B cell (primary cell): ENCODE measurements around the gene XPO6. TPM values are rescaled to one million over a fixed set of nuclear protein-coding genes. Genes with fewer than 3 reads are reported as not detected.

Experiments used
- ATAC-seq: fragments of 200-7000 bp; cut with Tn5 transposase; one replicate; pipeline ENCODE4 v1.10.0; 2021; ENCODE audit warnings: low read depth, mild to moderate bottlenecking, moderate number of reproducible peaks, moderate library complexity
- CTCF ChIA-PET: fragments of 350-600 bp; sonication (Branson Sonifier 250); formaldehyde crosslinking; loops from one replicate; lab custom pipeline; 2021; ENCODE audit warnings: antibody characterized with exemption, inconsistent platforms; lab: Charles Lee
- POLR2A ChIA-PET: fragments of 350-600 bp; sonication (Branson Sonifier 250); formaldehyde crosslinking; loops from one replicate; lab custom pipeline; 2021; ENCODE audit warnings: antibody characterized with exemption; lab: Charles Lee
- DNase-seq: peaks from one replicate; pipeline ENCODE4 v3.0.0; 2013
- H2AFZ ChIP-seq: 2 replicates; pipeline ENCODE4 v1.6.1; 2012; ENCODE audit warnings: mild to moderate bottlenecking, low read depth, low read length; ENCODE audit not compliant: insufficient read depth, poor library complexity, severe bottlenecking
- H3K27ac ChIP-seq, 2 donors: 1 replicate in 1 of 2; 2 replicates in 1 of 2; pipeline ENCODE4 v1.5.1; 2012 to 2013; ENCODE audit warnings: low read length in 2 of 2, mild to moderate bottlenecking in 2 of 2, moderate library complexity in 1 of 2
- H3K27me3 ChIP-seq, 4 experiments: fragments of 200-600 bp in 1 of 4; sonication (generic) in 1 of 4; replicated peaks in 1 of 4; 1 replicate in 2 of 4; 2 replicates in 2 of 4; pipeline versions ENCODE4 v1.6.1 to v1.7.0; 2013 to 2016; ENCODE audit warnings: low read length in 3 of 4, mild to moderate bottlenecking in 2 of 4, mixed read lengths in 1 of 4, moderate library complexity in 1 of 4; ENCODE audit not compliant: insufficient read depth in 4 of 4, control insufficient read depth in 3 of 4; ENCODE audit errors: control extremely low read depth in 1 of 4
- H3K36me3 ChIP-seq, 2 experiments: replicated peaks in 1 of 2; 1 replicate in 1 of 2; 2 replicates in 1 of 2; pipeline versions ENCODE4 v1.6.1 to v1.7.1; 2013; ENCODE audit warnings: low read length in 1 of 2; ENCODE audit not compliant: insufficient read depth in 2 of 2, control insufficient read depth in 1 of 2; ENCODE audit errors: control extremely low read depth in 1 of 2, extremely low read depth in 1 of 2
- H3K4me1 ChIP-seq, 2 donors: fragments of 200-600 bp in 1 of 2; sonication (generic) in 1 of 2; 1 replicate in 1 of 2; 2 replicates in 1 of 2; pipeline versions ENCODE4 v1.5.1 to v1.6.1; 2013 to 2017; ENCODE audit warnings: low read length in 2 of 2; ENCODE audit not compliant: control insufficient read depth in 2 of 2, insufficient read depth in 2 of 2
- H3K4me2 ChIP-seq: replicated peaks from 2 replicates; pipeline ENCODE3; 2012; ENCODE audit warnings: mild to moderate bottlenecking, low read depth, low read length; ENCODE audit not compliant: poor library complexity, severe bottlenecking
- H3K4me3 ChIP-seq, 5 experiments: fragments of 200-600 bp in 1 of 5; sonication (generic) in 1 of 5; 1 replicate in 3 of 5; 2 replicates in 2 of 5; pipeline versions ENCODE4 v1.5.1 to v1.7.0; 2011 to 2016; ENCODE audit warnings: low read length in 4 of 5, mild to moderate bottlenecking in 4 of 5, low read depth in 2 of 5, control low read depth in 1 of 5, moderate library complexity in 1 of 5; ENCODE audit not compliant: insufficient read depth in 1 of 5; ENCODE audit errors: control extremely low read depth in 1 of 5, extremely low read depth in 1 of 5
- H3K79me2 ChIP-seq: fragments of 200-600 bp; sonication (generic); one replicate; pipeline ENCODE4 v1.6.0; 2016; ENCODE audit warnings: low read length; ENCODE audit not compliant: control insufficient read depth, insufficient read depth
- H3K9ac ChIP-seq: fragments of 200-600 bp; sonication (generic); 2 replicates; pipeline ENCODE4 v1.6.1; 2017; ENCODE audit warnings: mild to moderate bottlenecking, low read length, moderate library complexity
- H3K9me3 ChIP-seq, 3 donors: one replicate each; pipeline versions ENCODE4 v1.6.1 to v1.7.1; 2013; ENCODE audit warnings: low read length in 2 of 3; ENCODE audit not compliant: control insufficient read depth in 2 of 3, insufficient read depth in 1 of 3; ENCODE audit errors: control extremely low read depth in 1 of 3
- H4K20me1 ChIP-seq: 2 replicates; pipeline ENCODE4 v1.6.0; 2012; ENCODE audit warnings: mild to moderate bottlenecking, low read length; ENCODE audit not compliant: insufficient read depth, control insufficient read depth, poor library complexity, severe bottlenecking
- H3K27ac Mint-ChIP-seq: one replicate; pipeline ENCODE4 v1.8.0; 2021; ENCODE audit warnings: mixed read lengths
- H3K27me3 Mint-ChIP-seq: one replicate; pipeline ENCODE4 v1.8.0; 2021; ENCODE audit warnings: mixed read lengths
- H3K4me1 Mint-ChIP-seq: one replicate; pipeline ENCODE4 v1.8.0; 2021; ENCODE audit warnings: mixed read lengths
- H3K4me3 Mint-ChIP-seq: one replicate; pipeline ENCODE4 v1.8.0; 2021; ENCODE audit warnings: mixed read lengths
- H3K9me3 Mint-ChIP-seq: one replicate; pipeline ENCODE4 v1.8.0; 2022; ENCODE audit warnings: mixed read lengths; ENCODE audit not compliant: insufficient read depth
- EZH2 ChIP-seq: IDR thresholded peaks from 2 replicates; pipeline ENCODE4 v1.6.1; 2012; ENCODE audit warnings: borderline replicate concordance, low read depth, mild to moderate bottlenecking, moderate library complexity, low read length; ENCODE audit not compliant: insufficient read depth, poor library complexity, severe bottlenecking
- WGBS: methylation state at CpG from one replicate; pipeline ENCODE4 v1.1.5; 2013; ENCODE audit warnings: missing lambda C conversion rate; ENCODE audit not compliant: insufficient coverage; 5-methylcytosine and 5-hydroxymethylcytosine counted together
- intact Hi-C: fragments of 100-400 bp; cut with micrococcal nuclease; formaldehyde crosslinking; loops from one replicate; pipeline ENCODE4 v1.10.0; 2022
- polyA plus RNA-seq: library from polyadenylated mRNA; depleted of rRNA; stranded (reverse); fragments of >200 nt; gene quantifications from 2 replicates; pipeline ENCODE4 v1.2.3, GENCODE V29; 2012
- total RNA-seq, 2 donors: library from RNA; stranded (reverse); fragments of 120-200 nt in 1 of 2; gene quantifications; 1 replicate in 1 of 2; 2 replicates in 1 of 2; pipeline versions ENCODE4 v1.2.3 to v1.2.4, GENCODE V29; 2013 to 2022
- TF ChIP-seq, protein P1 (sequence below): fragments of 200-600 bp; IDR thresholded peaks from one replicate; pipeline ENCODE4 v1.8.0; 2022; ENCODE audit warnings: antibody characterized with exemption, mild to moderate bottlenecking

Gene XPO6
- total and polyA plus RNA-seq, 2 donors (not counting 1 experiment from before 2014, with no cell fraction given), result 259 to 303 TPM

DNA sequence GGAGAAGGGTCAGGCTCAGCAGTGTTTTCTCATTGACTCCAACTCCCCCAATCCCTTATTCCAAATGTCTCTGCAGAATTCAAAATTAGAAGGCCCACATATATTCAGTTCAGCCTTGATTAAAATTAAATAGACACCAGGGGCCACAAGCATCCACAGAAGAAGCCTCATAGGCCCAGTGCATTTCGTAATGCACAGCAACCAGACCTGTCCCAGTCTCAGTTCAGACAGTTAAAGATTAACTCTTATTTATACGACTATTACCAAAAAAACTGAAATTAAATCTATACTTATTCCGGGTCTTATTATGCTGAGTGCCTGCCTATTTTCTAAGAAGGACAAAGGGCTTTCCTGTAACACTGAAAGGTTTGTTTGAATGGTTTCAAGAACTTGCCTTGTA, 106.5 kb downstream of the XPO6 start:
- POLR2A ChIA-PET, result no interaction called here
- peaks cover 54% of the 10 kb centered on the region for H4K20me1 ChIP-seq

DNA sequence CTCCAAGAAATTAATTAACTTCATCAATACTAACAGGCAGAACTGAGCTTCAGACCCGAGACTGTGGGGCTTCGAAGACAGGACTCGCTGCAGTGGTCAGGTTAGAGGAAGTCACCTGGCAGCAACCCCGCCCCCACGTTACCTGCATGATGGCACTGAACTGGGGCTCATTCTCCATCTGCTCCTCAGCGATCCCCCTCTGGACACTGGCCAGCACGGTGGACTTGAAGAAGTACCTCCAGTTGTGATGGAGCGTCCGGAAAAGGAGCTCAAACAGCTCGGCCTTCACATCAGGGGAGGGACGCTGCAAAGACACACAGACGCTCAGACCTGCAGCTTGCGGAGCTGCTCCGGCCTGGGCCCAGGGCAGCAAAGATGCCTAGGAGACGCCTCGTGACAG, 107.4 kb downstream of the XPO6 start:
- TF ChIP-seq EZH2, result no peak
- TF ChIP-seq, protein P1, sequence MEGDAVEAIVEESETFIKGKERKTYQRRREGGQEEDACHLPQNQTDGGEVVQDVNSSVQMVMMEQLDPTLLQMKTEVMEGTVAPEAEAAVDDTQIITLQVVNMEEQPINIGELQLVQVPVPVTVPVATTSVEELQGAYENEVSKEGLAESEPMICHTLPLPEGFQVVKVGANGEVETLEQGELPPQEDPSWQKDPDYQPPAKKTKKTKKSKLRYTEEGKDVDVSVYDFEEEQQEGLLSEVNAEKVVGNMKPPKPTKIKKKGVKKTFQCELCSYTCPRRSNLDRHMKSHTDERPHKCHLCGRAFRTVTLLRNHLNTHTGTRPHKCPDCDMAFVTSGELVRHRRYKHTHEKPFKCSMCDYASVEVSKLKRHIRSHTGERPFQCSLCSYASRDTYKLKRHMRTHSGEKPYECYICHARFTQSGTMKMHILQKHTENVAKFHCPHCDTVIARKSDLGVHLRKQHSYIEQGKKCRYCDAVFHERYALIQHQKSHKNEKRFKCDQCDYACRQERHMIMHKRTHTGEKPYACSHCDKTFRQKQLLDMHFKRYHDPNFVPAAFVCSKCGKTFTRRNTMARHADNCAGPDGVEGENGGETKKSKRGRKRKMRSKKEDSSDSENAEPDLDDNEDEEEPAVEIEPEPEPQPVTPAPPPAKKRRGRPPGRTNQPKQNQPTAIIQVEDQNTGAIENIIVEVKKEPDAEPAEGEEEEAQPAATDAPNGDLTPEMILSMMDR, result no peak
- Mint-ChIP-seq H3K27ac (no peak overlapping the region), H3K27me3 (no peaks in the 10 kb centered on the region), H3K4me1 (no peaks in the 10 kb centered on the region), H3K9me3 (no peaks in the 10 kb centered on the region), H3K4me3 (no peak overlapping the region)
- Histone ChIP-seq H3K27me3 (no peaks in the 10 kb centered on the region), H3K79me2 (peaks cover 3% of the 10 kb centered on the region), H3K4me2 (no peak overlapping the region), H3K36me3 (peaks cover 8 to 97% of the 10 kb centered on the region in 2 experiments), H2AFZ (no peak overlapping the region), H3K27ac (no peak overlapping the region), H3K4me1 (no peaks in the 10 kb centered on the region), H3K9me3 (no peaks in the 10 kb centered on the region), H3K4me3 (no peak overlapping the region), H4K20me1 (peaks cover 45% of the 10 kb centered on the region), H3K9ac (no peak overlapping the region)
- ATAC-seq (no peak), DNase-seq (no peak)
- CTCF ChIA-PET, result interaction anchor here (0.6 kb wide), 1 partner anchor 109 kb away, joined by 4 read pairs; no protein-coding TSS in a partner anchor
- 98% methylated on average over 16 of the region's 16 CpGs for WGBS
- intact Hi-C loops, result no loop called here
- POLR2A ChIA-PET, result no interaction called here

More for the DNA sequence above, 106.5 kb downstream of the XPO6 start:
- CTCF ChIA-PET, result no interaction called here
- Histone ChIP-seq H3K4me1 (no peaks in the 10 kb centered on the region), H3K79me2 (peaks cover 4% of the 10 kb centered on the region), H3K9ac (no peak overlapping the region), H3K4me2 (no peak overlapping the region), H3K9me3 (no peaks in the 10 kb centered on the region), H2AFZ (no peak overlapping the region), H3K27me3 (no peaks in the 10 kb centered on the region), H3K36me3 (peaks cover 10 to 99% of the 10 kb centered on the region in 2 experiments), H3K4me3 (no peak overlapping the region), H3K27ac (no peak overlapping the region)
- no peak for DNase-seq
- no peak for ATAC-seq
- TF ChIP-seq, protein P1, result no peak
- no peak for TF ChIP-seq EZH2
- H3K27ac Mint-ChIP-seq, result no peak overlapping the region
- no peaks in the 10 kb centered on the region for H3K4me1 Mint-ChIP-seq
- H3K4me3 Mint-ChIP-seq, result no peak overlapping the region
- no peaks in the 10 kb centered on the region for H3K9me3 Mint-ChIP-seq
- intact Hi-C loops, result no loop called here
- WGBS, result no CpG with 5 or more reads among the region's 3 CpGs
- H3K27me3 Mint-ChIP-seq, result no peaks in the 10 kb centered on the region
